ENCODE measurements around the gene EIF4EBP3. TPM values are rescaled to one million over a fixed set of nuclear protein-coding genes. Genes with fewer than 3 reads are reported as not detected.

Gene EIF4EBP3
- total and polyA plus RNA-seq, 10 of the 15 experiments (the other 5 are each of a cell fraction or from before 2014, with no cell fraction given): 3.5 to 16.1 (median 6.2) TPM

DNA sequence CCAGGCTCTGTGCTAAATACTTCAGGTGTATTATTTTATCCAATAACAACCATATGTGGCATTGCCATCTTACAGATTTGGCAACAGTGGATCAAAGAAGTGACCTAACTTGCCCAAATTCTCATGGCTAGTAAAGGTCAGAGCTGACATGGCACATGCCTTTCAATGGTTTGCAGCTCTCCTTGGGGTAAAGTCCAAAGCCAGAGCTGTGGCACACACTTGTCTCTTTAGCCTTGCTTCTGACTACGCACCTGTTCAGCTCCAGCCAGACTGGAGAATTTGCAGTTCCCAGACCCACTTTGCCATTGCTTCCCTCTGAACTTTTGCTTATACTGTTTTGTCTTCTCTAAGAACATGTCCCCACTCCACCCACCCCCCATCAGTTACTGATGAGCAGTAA is 23.0 kb downstream of the EIF4EBP3 start:
- DNase-seq (ENCODE audit: low read depth, low spot score): no peak
- H3K4me1 ChIP-seq (ENCODE audit: control insufficient read depth, insufficient read depth, low read length): peaks cover 41% of the 10 kb centered on the region
- H3K4me3 ChIP-seq: no peak overlapping the region
- BruUV-seq (replicated peaks): no TSS peak
- ChIA-PET POLR2A (interaction anchor here (0.5 to 3.4 kb wide), 3 partner anchors 12 to 482 kb away, joined by 4 to 22 read pairs (median 7); partner anchors contain the start of gene SRA1), SMC1A (ENCODE audit: uncharacterized antibody, unreplicated experiment) (interaction anchor here (0.7 to 2.5 kb wide), 4 partner anchors 16 to 197 kb away, joined by 3 to 9 read pairs (median 4); partner anchors contain the start of gene EIF4EBP3), CTCF (interaction anchor here (1.3 to 1.8 kb wide), 2 partner anchors 64 to 68 kb away, joined by 4 to 10 read pairs; no protein-coding TSS in a partner anchor), RAD21 (ENCODE audit: unreplicated experiment) (interaction anchor here (1.3 to 2.4 kb wide), 2 partner anchors 13 to 17 kb away, joined by 7 read pairs; partner anchors contain the start of gene SRA1)
- H3K4me2 ChIP-seq (ENCODE audit: control insufficient read depth, insufficient read depth): no peak overlapping the region
- H3K79me2 ChIP-seq (ENCODE audit: control insufficient read depth, insufficient read depth, low read length): peaks cover 27% of the 10 kb centered on the region
- no peaks in the 10 kb centered on the region for H4K20me1 ChIP-seq (ENCODE audit: control insufficient read depth, insufficient read depth)
- no peak for FAIRE-seq
- TF ChIP-seq POLR2AphosphoS2 (IDR thresholded peaks at IDR 0.05; ENCODE audit: low read depth, low read length): no peak
- TF ChIP-seq MTA3 (IDR thresholded peaks at IDR 0.05; ENCODE audit: borderline replicate concordance, low read length): no peak
- TF ChIP-seq CBX5 (IDR thresholded peaks at IDR 0.05; ENCODE audit: low read depth): no peak
- TF ChIP-seq TCF3 (IDR thresholded peaks at IDR 0.05; ENCODE audit: borderline replicate concordance, insufficient read depth, low read depth, low read length): no peak
- no peak for TF ChIP-seq ZNF217 (IDR thresholded peaks at IDR 0.05)
- no peak for TF ChIP-seq IRF5 (IDR thresholded peaks at IDR 0.05; ENCODE audit: borderline replicate concordance)
- TF ChIP-seq JUND (IDR thresholded peaks at IDR 0.05; ENCODE audit: low read depth, low read length): no peak
- no peak for TF ChIP-seq SMARCA5 (IDR thresholded peaks at IDR 0.05)
- TF ChIP-seq MAX (IDR thresholded peaks at IDR 0.05; ENCODE audit: low read depth, low read length): no peak
- no peak for TF ChIP-seq MEF2A (IDR thresholded peaks at IDR 0.05; ENCODE audit: insufficient read depth, low read depth, low read length)
- H3K27ac ChIP-seq (ENCODE audit: control insufficient read depth, insufficient read depth): no peak overlapping the region
- in situ Hi-C loops (cut with MboI): no loop called here
- H3K9me3 ChIP-seq (replicated peaks; ENCODE audit: control insufficient read depth, insufficient read depth, low read length): no peaks in the 10 kb centered on the region
- no peaks in the 10 kb centered on the region for H3K27me3 ChIP-seq (replicated peaks in 1 of 2; ENCODE audit: control insufficient read depth in 2 of 2, insufficient read depth in 2 of 2, low read length in 1 of 2)
- WGBS (ENCODE audit: insufficient coverage, insufficient replicate concordance, low lambda C conversion rate, missing lambda C conversion rate): 100% methylated on average over 1 of the region's 1 CpG
- no peak overlapping the region for H3K9ac ChIP-seq (ENCODE audit: control insufficient read depth, insufficient read depth, low read length)
- no peak for ATAC-seq
- intact Hi-C loops (cut with micrococcal nuclease; ENCODE audit: unreplicated experiment): no loop called here
- no peak overlapping the region for H2AFZ ChIP-seq (ENCODE audit: control insufficient read depth, low read depth, low read length)
- peaks cover 6 to 8% of the 10 kb centered on the region in 2 experiments; a peak in 3 of 4 replicates for H3K36me3 ChIP-seq (ENCODE audit: control insufficient read depth in 2 of 2, insufficient read depth in 2 of 2, low read length in 1 of 2)

Measured in GM12878 (cell line).